RWPE2 (cell line): Measurements from ENCODE around the gene DDX47.

Experiments
- ATAC-seq: fragments of 200-7000 bp; cut with Tn5 transposase; 3 replicates; pipeline ENCODE4 v1.9.1; 2021; ENCODE audit warnings: low read depth
- DNase-seq: peaks from one replicate; pipeline ENCODE4 v3.0.0-alpha.2; 2020; ENCODE audit warnings: low spot score
- H3K27ac ChIP-seq: fragments of 450-650 bp; 2 replicates; pipeline ENCODE4 v1.5.1; 2017; ENCODE audit warnings: mild to moderate bottlenecking; ENCODE audit not compliant: poor library complexity, severe bottlenecking
- H3K27me3 ChIP-seq: fragments of 250-450 bp; sonication (Bioruptor Pico); 2 replicates; pipeline ENCODE4 v1.5.1; 2021; ENCODE audit warnings: mild to moderate bottlenecking, moderate library complexity; ENCODE audit not compliant: insufficient read depth, poor library complexity, severe bottlenecking
- H3K36me3 ChIP-seq: fragments of 250-450 bp; sonication (Bioruptor Pico); 2 replicates; pipeline ENCODE4 v1.5.1; 2020; ENCODE audit warnings: low read depth, mild to moderate bottlenecking, moderate library complexity
- H3K4me1 ChIP-seq: fragments of 250-450 bp; sonication (Bioruptor Pico); 2 replicates; pipeline ENCODE4 v1.5.1; 2021; ENCODE audit warnings: mild to moderate bottlenecking, moderate library complexity; ENCODE audit not compliant: insufficient read depth, poor library complexity, severe bottlenecking
- H3K4me3 ChIP-seq: fragments of 250-450 bp; sonication (Bioruptor Pico); 2 replicates; pipeline ENCODE4 v1.5.1; 2021; ENCODE audit warnings: mild to moderate bottlenecking, moderate library complexity; ENCODE audit not compliant: severe bottlenecking
- H3K9me3 ChIP-seq: fragments of 250-450 bp; sonication (Bioruptor Pico); 2 replicates; pipeline ENCODE4 v1.5.1; 2021; ENCODE audit warnings: mild to moderate bottlenecking, moderate library complexity; ENCODE audit not compliant: severe bottlenecking
- TF ChIP-seq, protein P1 (sequence below): fragments of 450-650 bp; IDR thresholded peaks from one replicate; pipeline ENCODE4 v1.5.1; 2017; ENCODE audit warnings: mild to moderate bottlenecking, moderate library complexity; ENCODE audit not compliant: poor library complexity, severe bottlenecking

Gene DDX47

DNA sequence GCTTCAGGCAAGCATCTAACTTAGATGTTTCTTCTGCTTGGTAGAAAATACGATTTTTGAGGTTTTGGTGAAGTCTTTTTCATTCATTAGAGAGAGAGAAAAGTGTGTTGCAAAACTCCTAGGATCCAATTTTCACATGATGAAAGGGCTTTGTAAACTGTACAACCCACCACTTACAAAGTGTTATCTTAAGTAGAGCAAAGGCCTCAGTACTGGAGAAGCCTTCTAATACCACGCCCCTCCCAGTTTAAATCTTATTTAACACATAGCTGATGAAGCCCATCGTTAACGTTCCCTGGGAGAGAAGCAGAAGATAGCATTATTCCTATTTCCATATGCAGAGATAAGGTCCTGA, 26.8 kb upstream of the DDX47 start:
- Histone ChIP-seq H3K36me3 (no peaks in the 10 kb centered on the region), H3K27ac (no peak overlapping the region), H3K4me1 (peaks cover 9% of the 10 kb centered on the region), H3K9me3 (no peaks in the 10 kb centered on the region), H3K27me3 (no peaks in the 10 kb centered on the region), H3K4me3 (peak overlapping the region; percentile 29)
- DNase-seq: no peak
- no peak for ATAC-seq
- TF ChIP-seq, protein P1, sequence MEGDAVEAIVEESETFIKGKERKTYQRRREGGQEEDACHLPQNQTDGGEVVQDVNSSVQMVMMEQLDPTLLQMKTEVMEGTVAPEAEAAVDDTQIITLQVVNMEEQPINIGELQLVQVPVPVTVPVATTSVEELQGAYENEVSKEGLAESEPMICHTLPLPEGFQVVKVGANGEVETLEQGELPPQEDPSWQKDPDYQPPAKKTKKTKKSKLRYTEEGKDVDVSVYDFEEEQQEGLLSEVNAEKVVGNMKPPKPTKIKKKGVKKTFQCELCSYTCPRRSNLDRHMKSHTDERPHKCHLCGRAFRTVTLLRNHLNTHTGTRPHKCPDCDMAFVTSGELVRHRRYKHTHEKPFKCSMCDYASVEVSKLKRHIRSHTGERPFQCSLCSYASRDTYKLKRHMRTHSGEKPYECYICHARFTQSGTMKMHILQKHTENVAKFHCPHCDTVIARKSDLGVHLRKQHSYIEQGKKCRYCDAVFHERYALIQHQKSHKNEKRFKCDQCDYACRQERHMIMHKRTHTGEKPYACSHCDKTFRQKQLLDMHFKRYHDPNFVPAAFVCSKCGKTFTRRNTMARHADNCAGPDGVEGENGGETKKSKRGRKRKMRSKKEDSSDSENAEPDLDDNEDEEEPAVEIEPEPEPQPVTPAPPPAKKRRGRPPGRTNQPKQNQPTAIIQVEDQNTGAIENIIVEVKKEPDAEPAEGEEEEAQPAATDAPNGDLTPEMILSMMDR: no peak

DNA sequence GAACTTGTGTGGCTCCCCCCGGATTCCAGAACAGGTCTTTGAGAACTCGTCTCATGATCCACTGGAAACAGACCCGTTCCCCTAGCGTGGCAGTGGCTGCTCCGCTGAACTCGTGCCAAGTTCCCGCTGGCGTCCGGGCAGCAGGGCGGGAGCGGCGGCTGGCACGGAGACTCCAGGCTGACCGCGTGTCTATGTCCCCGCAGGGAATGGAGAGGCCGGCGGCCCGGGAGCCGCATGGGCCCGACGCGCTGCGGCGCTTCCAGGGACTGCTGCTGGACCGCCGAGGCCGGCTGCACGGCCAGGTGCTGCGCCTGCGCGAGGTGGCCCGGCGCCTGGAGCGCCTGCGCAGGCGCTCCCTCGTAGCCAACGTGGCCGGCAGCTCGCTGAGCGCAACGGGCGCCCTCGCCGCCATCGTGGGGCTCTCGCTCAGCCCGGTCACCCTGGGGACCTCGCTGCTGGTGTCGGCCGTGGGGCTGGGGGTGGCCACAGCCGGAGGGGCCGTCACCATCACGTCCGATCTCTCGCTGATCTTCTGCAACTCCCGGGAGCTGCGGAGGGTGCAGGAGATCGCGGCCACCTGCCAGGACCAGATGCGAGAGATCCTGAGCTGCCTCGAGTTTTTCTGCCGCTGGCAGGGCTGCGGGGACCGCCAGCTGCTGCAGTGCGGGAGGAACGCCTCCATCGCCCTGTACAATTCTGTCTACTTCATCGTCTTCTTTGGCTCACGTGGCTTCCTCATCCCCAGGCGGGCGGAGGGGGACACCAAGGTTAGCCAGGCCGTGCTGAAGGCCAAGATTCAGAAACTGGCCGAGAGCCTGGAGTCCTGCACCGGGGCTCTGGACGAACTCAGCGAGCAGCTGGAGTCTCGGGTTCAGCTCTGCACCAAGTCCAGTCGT, 26.2 kb upstream of the DDX47 start:
- H3K36me3 ChIP-seq: no peaks in the 10 kb centered on the region
- peaks cover 13% of the 10 kb centered on the region for H3K4me1 ChIP-seq
- no peaks in the 10 kb centered on the region for H3K9me3 ChIP-seq
- H3K4me3 ChIP-seq: peak overlapping the region; percentile 29
- H3K27me3 ChIP-seq: no peaks in the 10 kb centered on the region
- H3K27ac ChIP-seq: no peak overlapping the region
- TF ChIP-seq, protein P1: no peak
- peak; percentile 91 for ATAC-seq
- peak; percentile 34 for DNase-seq

DNA sequence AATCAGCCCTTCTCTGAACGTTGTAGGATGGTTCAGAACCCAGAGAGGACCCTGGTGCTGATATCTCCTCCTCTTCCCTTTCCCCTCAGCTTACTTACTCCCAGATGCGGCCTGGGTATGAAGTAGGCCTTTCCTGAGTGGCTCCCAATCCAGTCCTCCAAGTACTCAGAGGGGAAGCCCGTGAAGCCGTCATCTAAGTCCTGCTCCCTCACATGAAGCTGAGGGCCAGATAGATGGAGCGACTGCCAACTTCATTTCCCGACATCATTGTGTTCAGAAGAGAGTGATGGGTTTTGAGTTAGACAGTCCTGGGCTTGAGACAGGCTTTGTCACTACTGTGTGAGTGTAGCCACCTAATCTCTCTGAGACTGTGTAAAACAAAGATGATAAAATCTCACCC, 25.0 kb upstream of the DDX47 start:
- H3K36me3 ChIP-seq: no peaks in the 10 kb centered on the region
- TF ChIP-seq, protein P1: no peak
- DNase-seq (no peak), ATAC-seq (no peak)
- no peaks in the 10 kb centered on the region for H3K9me3 ChIP-seq
- no peaks in the 10 kb centered on the region for H3K27me3 ChIP-seq
- no peak overlapping the region for H3K27ac ChIP-seq
- H3K4me1 ChIP-seq: peaks cover 13% of the 10 kb centered on the region
- H3K4me3 ChIP-seq: no peak overlapping the region

DNA sequence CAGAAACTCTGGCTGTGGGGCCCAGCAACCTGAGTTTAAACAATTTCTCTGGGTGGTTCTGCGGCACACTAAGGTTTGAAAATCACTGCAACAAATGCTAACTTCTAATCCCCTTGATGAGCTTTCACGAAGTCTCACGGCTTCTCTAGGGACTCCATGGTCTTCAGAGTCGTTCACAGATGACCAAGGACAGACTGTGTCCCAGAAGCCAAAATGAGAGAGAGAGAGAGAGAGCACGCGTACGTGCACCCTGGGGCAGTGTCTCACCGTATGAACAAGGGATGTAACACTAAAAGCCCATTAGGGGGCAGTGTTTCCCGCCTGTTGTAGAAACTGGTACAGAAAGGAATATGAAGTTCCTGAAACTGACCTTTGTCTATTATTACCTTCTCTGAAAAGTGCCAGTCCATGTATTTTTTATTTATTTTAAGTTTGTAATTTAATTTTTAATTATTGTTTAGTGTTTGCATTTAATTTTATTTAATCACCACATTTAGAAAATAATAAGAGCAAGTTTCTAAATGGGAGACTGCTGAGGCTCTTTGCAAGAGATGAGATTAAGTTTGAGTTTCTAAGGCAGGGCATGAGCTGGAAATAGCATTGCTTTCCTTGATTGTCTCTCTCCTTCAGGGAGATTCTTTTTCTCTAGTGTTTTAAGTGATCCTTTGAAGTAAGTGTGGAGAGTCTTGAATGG, 24.3 kb upstream of the DDX47 start:
- H3K4me3 ChIP-seq: no peak overlapping the region
- TF ChIP-seq, protein P1: peak; percentile 74
- H3K4me1 ChIP-seq: peaks cover 13% of the 10 kb centered on the region
- H3K36me3 ChIP-seq: no peaks in the 10 kb centered on the region
- DNase-seq (no peak), ATAC-seq (peak; percentile 67)
- no peaks in the 10 kb centered on the region for H3K27me3 ChIP-seq
- H3K27ac ChIP-seq: no peak overlapping the region
- no peaks in the 10 kb centered on the region for H3K9me3 ChIP-seq
